Measurements from ENCODE around the gene SMIM38. TPM values are rescaled to one million over a fixed set of nuclear protein-coding genes. Genes with fewer than 3 reads are reported as not detected.
A peak's percentile ranks its signal among the peaks of the same experiment; 100 is the strongest.

SMIM38 gene
- total and polyA plus RNA-seq, 9 of the 15 experiments (the other 6 are each of a cell fraction or from before 2014, with no cell fraction given): 0.07 to 1.2 (median 0.21) TPM; not detected in 2

GRCh38 chr11:69108559-69108958 lies 47.2 kb upstream of the SMIM38 start:
- WGBS (ENCODE audit: insufficient coverage, low coverage, missing lambda C conversion rate): 0% methylated on average over 5 of the region's 5 CpGs
- no TSS peak for BruUV-seq (replicated peaks)
- ATAC-seq (no peak), DNase-seq (ENCODE audit: extremely low read depth in 1 of 4, low spot score in 3 of 4) (no peak), FAIRE-seq (no peak)
- no peak overlapping the region for H3K4me3 ChIP-seq
- TF ChIP-seq ZNF785 (CRISPR knock-in tag; IDR thresholded peaks at IDR 0.05) (no peak), MXD1 (CRISPR knock-in tag; IDR thresholded peaks at IDR 0.05; ENCODE audit: borderline replicate concordance, poor library complexity, severe bottlenecking) (no peak), L3MBTL2 (IDR thresholded peaks at IDR 0.05) (no peak), ETS1 (conservative IDR thresholded peaks at IDR 0.05; ENCODE audit: control insufficient read depth, low read depth, low read length) (no peak), ZNF695 (CRISPR knock-in tag; IDR thresholded peaks at IDR 0.05) (no peak), ZNF197 (CRISPR knock-in tag; IDR thresholded peaks at IDR 0.05; ENCODE audit: low read depth) (no peak), ZNF12 (CRISPR knock-in tag; IDR thresholded peaks at IDR 0.05) (peak; percentile 95)
- no peak overlapping the region for H3K4me2 ChIP-seq (ENCODE audit: insufficient read depth, low read length)
- intact Hi-C loops (cut with micrococcal nuclease): no loop called here
- POLR2A ChIA-PET: interaction anchor here (0.7 to 0.8 kb wide), 2 partner anchors 23 to 205 kb away, joined by 3 to 4 read pairs; partner anchors contain the start of gene IGHMBP2
- H2AFZ ChIP-seq (ENCODE audit: low read depth, low read length): no peak overlapping the region
- in situ Hi-C loops (cut with MboI): loop anchor here (5.0 kb wide), 2 partner anchors 534 to 564 kb away; partner anchors contain the start of gene CCND1
- no peak overlapping the region for H3K27ac ChIP-seq (ENCODE audit: extremely low read depth, low read depth, low read length)
- H3K9me1 ChIP-seq (ENCODE audit: control insufficient read depth, insufficient read depth, low read length): no peaks in the 10 kb centered on the region
- H3K4me1 ChIP-seq (replicated peaks in 1 of 2; ENCODE audit: control insufficient read depth in 2 of 2, insufficient read depth in 2 of 2, low read length in 2 of 2): peaks cover 0 to 4% of the 10 kb centered on the region in 2 experiments; a peak in 1 of 5 replicates
- no peak overlapping the region for H3K9ac ChIP-seq (ENCODE audit: insufficient read depth in 1 of 2, low read depth in 2 of 2, low read length in 2 of 2)
- no peaks in the 10 kb centered on the region for H3K79me2 ChIP-seq (ENCODE audit: control insufficient read depth, insufficient read depth, low read length)
- peaks cover 18 to 76% of the 10 kb centered on the region in 2 experiments; a peak in 4 of 5 replicates for H3K27me3 ChIP-seq (ENCODE audit: control insufficient read depth in 2 of 2, insufficient read depth in 2 of 2, low read length in 2 of 2)
- CTCF ChIA-PET (ENCODE audit: low intra/inter-chr PET ratio): no interaction called here
- H4K20me1 ChIP-seq (replicated peaks; ENCODE audit: control insufficient read depth, insufficient read depth, low read length): no peaks in the 10 kb centered on the region
- H3K9me3 ChIP-seq (replicated peaks; ENCODE audit: control insufficient read depth, insufficient read depth, low read depth, low read length): no peaks in the 10 kb centered on the region
- H3K36me3 ChIP-seq (ENCODE audit: control insufficient read depth, insufficient read depth, low read length): no peaks in the 10 kb centered on the region
